HG03565 (cell line): Measurements from ENCODE around the gene THRB.
"Not testable (repeated sequence)": the region's sequence is repeated elsewhere in the genome, so short reads cannot be mapped to it uniquely, and the experiment has no call there.

ENCODE experiments used
- ATAC-seq: cut with Tn5 transposase; IDR thresholded peaks from one replicate; pipeline ENCODE4 v1.9.1; 2021; ENCODE audit warnings: mild to moderate bottlenecking, moderate library complexity; ENCODE audit not compliant: unreplicated experiment

The THRB gene

DNA sequence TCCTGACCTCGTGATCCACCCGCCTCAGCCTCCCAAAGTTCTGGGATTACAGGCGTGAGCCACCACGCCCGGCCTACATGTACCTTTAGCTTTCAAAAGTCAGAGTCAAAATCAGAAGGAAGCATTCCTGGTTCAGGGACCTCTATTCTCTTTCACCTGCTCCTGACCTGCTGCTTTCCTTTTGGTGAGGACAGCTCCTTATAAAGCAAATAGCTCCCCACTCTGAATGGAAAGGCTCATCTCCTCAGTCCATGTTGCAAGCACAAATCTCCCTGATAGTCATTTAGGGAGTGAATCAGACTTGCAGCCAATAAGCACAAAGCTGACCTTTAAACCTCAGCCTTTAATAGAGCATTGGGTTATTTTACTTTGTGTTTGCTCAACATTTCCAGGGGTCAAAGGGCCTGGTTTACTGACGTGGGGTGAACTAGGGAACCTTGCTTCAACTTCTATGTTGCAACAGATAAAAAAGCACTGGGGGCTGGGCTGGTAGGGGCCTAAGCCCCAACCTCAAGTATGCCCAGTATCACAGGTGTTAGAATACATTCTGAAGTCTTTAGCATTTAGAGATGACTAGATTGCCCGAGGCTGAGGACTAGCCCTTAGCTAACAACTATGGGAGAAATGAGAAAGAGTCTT, 43.1 kb downstream of the THRB start:
- ATAC-seq, result no peak

DNA sequence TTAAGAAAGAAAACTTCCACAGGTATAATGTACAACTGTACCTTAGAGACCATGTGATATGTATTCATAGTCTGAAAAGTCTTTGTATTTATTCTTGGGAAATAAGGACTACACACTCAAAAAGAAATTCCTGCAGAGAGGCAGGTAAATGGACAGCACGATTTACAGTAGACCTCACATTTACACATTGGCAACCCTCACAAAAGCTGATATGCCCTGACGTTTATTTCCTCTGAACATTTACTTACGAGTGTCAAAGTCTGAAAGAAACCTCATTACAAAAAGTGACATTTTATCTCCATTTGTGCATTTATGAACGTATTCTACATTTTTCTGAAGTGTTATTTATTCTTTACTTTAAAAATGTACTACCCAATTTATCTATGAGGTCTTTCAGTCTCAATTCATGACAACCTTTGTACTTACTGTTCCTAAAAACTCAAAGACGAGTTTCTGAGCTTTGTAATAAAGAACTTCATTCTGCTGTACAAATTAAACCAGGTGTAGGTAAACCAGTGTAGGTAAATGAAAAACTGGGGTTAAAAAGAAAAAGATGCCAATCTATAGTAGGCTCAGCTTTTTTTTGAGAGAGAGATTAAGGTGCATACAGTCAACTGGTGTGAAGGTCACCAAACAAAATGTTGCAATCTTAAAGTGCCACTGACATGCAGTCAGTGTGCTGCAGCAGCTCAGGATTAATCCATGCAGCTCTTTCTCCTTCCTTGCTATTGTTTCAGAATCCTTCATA, 44.3 kb downstream of the THRB start:
- ATAC-seq, result no peak

DNA sequence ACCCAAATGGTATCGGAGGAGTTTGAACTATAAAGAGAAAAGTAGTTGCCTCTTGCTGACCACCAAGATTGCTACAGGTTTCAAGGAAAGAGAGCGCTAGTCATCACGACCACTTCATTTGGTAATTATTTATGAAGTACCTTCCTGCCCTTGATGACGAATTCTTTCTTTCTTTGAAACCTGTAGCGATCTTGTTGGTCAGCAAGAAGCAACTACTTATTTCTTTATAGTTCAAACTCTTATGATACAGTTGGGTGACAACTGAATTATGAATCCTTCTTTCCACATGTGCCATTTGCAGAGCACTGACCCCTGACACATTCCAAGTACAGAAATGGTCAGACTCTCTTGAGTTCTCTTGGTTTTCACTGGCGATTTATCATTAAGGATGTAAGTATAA, 46.8 kb downstream of the THRB start:
- no peak for ATAC-seq

DNA sequence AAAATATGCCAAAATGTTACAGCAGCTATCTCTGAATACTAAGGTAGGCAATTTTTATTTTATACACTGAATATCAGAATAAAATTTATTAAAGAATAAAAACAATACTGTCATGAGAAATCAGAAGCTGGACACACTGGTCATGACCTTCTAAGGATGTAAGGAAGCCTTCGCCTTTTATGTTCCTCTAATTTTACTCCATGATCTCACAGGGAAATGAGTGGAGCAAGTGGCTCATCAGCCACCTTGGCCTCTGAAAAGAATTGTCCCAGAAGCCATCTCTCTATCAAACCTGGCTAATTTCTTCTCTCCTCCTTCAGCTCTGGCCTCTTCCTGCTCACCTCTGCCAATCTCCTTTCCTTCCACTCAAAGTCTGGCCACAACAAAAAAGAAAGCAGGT, 48.6 kb downstream of the THRB start:
- ATAC-seq, result no peak

- ATAC-seq, result no peak
Measured at GRCh38 chr3:24443476-24443875, 51.2 kb downstream of the THRB start.

GRCh38 chr3:24440760-24441464, 53.7 kb downstream of the THRB start:
- ATAC-seq, result no peak

GRCh38 chr3:24439021-24439420, 55.6 kb downstream of the THRB start:
- ATAC-seq, result no peak

DNA sequence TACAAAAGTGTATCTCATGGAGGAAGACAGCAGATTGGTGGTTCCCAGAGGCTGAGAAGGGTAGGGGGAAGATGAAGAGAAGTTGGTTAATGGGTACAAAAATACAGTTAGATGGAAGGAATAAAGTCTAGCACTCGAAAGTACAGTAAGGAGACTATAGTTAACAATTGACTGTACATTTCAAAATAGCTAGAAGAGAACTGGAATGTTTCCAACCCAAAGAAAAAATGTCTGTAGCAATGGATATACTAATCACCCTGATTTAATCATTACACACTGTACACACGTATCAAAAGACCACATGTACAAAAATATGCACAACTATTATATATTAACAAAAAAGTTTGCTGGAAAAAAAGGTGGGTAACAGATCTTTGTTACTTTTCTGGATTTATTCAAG, 57.3 kb downstream of the THRB start:
- ATAC-seq, result no peak

DNA sequence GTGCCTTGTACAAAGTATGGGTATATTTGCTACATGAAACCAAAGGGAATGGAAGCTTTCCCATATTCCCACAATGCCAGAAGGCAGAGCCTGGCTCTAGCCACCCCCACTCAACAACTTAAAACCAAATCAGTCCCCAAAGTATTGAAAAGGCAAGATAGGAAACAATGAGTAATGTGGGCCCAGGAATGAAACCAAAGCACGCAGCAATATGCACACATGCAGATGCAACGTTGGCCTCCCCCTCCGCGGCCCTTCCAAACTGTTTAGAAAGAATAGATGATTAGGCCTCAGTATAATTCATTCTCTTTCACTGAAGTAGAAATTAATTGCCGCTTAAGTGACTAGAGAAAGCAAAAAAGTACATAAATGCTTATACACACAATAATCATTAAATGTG, 59.1 kb downstream of the THRB start:
- ATAC-seq, result no peak

DNA sequence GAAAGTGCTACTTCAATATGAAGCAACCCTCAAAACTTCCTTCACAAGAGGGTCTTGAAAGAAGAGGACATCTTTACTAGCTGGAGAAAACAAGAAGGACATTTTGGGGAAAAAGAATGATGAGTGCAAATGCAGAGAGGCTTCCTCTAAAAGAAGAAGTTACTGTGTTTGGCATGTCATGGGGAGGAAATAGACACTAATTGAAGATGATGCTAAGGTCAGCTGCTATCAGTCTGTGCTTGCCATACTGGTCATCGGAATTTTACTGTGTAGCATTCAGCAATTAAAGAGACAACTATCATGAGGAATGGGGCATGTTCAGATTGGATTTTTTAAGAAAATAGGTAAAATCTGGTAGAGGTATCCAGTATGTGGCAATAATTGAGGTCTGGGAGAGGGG, 60.0 kb downstream of the THRB start:
- no peak for ATAC-seq

GRCh38 chr3:24433838-24434591, 60.6 kb downstream of the THRB start:
- ATAC-seq, result no peak

- no peak for ATAC-seq
Measured at GRCh38 chr3:24432989-24433388, 61.7 kb downstream of the THRB start.

- ATAC-seq, result no peak
Measured at GRCh38 chr3:24428481-24428880, 66.2 kb downstream of the THRB start.

DNA sequence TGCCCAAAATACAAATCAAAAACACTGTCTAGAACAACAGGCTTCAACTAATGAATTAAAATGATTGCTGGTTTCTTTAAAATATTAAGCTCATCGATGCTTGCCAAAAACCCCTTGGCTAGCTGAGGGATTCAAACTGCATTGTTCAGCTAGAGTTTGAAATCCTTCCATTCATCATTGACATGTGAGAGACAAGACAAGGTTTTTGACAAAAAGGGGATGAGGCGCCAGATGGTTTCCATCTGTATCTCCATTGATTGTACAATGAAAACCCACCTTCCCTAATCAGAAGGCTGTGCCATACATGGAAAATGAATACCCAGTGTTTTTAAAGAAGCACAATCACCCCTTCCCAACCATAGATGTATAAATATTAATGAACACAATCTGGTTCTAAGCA, 67.8 kb downstream of the THRB start:
- ATAC-seq, result no peak

DNA sequence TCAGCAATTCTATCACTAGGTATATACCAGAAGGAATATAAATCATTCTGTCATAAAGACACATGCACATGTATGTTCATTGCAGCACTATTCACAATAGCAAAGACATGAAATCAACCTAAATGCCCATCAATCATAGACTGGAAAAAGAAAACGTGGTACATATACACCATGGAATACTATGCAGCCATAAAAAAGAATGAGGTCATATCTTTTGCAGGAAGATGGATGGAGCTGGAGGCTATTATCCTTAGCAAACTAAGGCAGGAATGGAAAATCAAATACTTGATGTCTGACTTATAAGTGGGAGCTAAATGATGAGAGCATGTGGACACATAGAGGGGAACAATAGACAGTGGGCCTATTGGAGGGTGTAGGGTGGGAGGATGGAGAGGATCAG, 73.8 kb downstream of the THRB start:
- not testable (repeated sequence) for ATAC-seq

GRCh38 chr3:24420224-24420623, 74.4 kb downstream of the THRB start:
- no peak for ATAC-seq

GRCh38 chr3:24419067-24419791, 75.4 kb downstream of the THRB start:
- ATAC-seq, result no peak

GRCh38 chr3:24417730-24418129, 76.9 kb downstream of the THRB start:
- no peak for ATAC-seq

GRCh38 chr3:24416224-24416623, 78.4 kb downstream of the THRB start:
- no peak for ATAC-seq

DNA sequence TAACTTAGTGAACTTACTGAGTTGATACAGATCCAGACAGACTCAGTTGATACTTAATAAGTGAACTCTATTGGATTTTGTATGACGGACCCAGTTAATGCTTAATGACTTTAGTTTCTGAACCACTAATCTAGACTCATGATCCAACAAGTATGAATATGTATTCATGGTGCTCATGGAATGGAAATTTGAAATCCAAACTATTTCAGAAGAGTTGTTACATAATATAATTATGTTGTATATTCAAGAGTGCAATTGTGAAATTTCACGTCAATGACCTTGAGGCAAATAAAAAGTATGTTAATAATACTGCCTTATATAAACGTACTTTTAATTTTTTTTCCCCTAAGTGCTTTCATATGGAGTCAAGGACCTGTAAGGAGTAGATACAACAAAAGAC, 78.8 kb downstream of the THRB start:
- ATAC-seq, result no peak

- ATAC-seq, result not testable (repeated sequence)
Measured at GRCh38 chr3:24413662-24414061, 81.0 kb downstream of the THRB start.
